Heart left ventricle (tissue), 16 donors: Measurements from ENCODE around the gene COMMD9. TPM values are rescaled to one million over a fixed set of nuclear protein-coding genes. Genes with fewer than 3 reads are reported as not detected.

Source experiments
- ATAC-seq, 4 donors: fragments of 200-7000 bp; cut with Tn5 transposase; one replicate each; pipeline ENCODE4 v1.9.1; 2020 to 2022; ENCODE audit warnings: moderate library complexity in 4 of 4, mild to moderate bottlenecking in 3 of 4, moderate number of reproducible peaks in 1 of 4
- DNase-seq, 5 donors: peaks; one replicate each; pipeline ENCODE4 v3.0.0-alpha.2; 2020
- H3K27ac ChIP-seq, 12 donors: fragments of 200-600 bp; sonication (generic) in 4 of 12; one replicate each; pipeline versions ENCODE4 v1.5.0 to v1.8.0; 2016 to 2022; ENCODE audit warnings: mild to moderate bottlenecking in 2 of 12
- H3K27me3 ChIP-seq, 9 donors: fragments of 200-600 bp; sonication (generic) in 2 of 9; one replicate each; pipeline versions ENCODE4 v1.5.1 to v1.8.0; 2016 to 2022; ENCODE audit warnings: mild to moderate bottlenecking in 3 of 9
- H3K36me3 ChIP-seq, 9 donors: fragments of 200-600 bp; sonication (generic) in 2 of 9; one replicate each; pipeline versions ENCODE4 v1.5.0 to v1.8.0; 2018 to 2022; ENCODE audit warnings: mild to moderate bottlenecking in 2 of 9
- H3K4me1 ChIP-seq, 12 donors: fragments of 200-600 bp; sonication (generic) in 4 of 12; one replicate each; pipeline versions ENCODE4 v1.5.0 to v1.8.0; 2016 to 2022; ENCODE audit warnings: mild to moderate bottlenecking in 3 of 12
- H3K4me3 ChIP-seq, 12 donors: fragments of 200-600 bp; sonication (generic) in 4 of 12; one replicate each; pipeline versions ENCODE4 v1.5.0 to v1.8.0; 2017 to 2022; ENCODE audit warnings: mild to moderate bottlenecking in 9 of 12, moderate library complexity in 4 of 12
- H3K9me3 ChIP-seq, 12 donors: fragments of 200-600 bp; sonication (generic) in 4 of 12; one replicate each; pipeline versions ENCODE4 v1.5.0 to v1.8.0; 2016 to 2022; ENCODE audit warnings: mild to moderate bottlenecking in 1 of 12
- CTCF ChIP-seq, 12 donors: fragments of 200-600 bp; sonication (generic) in 4 of 12; IDR thresholded peaks; one replicate each; pipeline versions ENCODE4 v1.5.0 to v1.8.0; 2018 to 2022; ENCODE audit warnings: antibody characterized with exemption in 12 of 12, mild to moderate bottlenecking in 5 of 12
- POLR2A ChIP-seq, 2 donors: fragments of 450-650 bp; IDR thresholded peaks; one replicate each; pipeline ENCODE4 v1.6.1; 2017; ENCODE audit warnings: antibody characterized with exemption in 2 of 2, mild to moderate bottlenecking in 2 of 2, moderate library complexity in 2 of 2
- WGBS, 4 donors: extraction: QIAGEN DNeasy Blood & Tissue Kit in 2 of 4; methylation state at CpG; one replicate each; pipeline versions ENCODE4 v1.1.5 to v1.1.7; 2013 to 2018; 5-methylcytosine and 5-hydroxymethylcytosine counted together
- intact Hi-C, 10 donors: fragments of 100-400 bp; cut with DNase I; formaldehyde crosslinking; loops; one replicate each; pipeline versions ENCODE4 v1.11.1 to v1.14.2; 2022
- polyA plus RNA-seq, 2 donors: library from polyadenylated mRNA; stranded (reverse); fragments of 200-250 nt; gene quantifications; one replicate each; pipeline ENCODE4 v1.2.3, GENCODE V29; 2013
- total RNA-seq, 9 donors: library from RNA; depleted of rRNA in 2 of 9; stranded (reverse); fragments of >200 nt in 2 of 9; fragmentation: NEBNext Ultra II Directional in 3 of 9; extraction: Animal tissue kit (Norgen Biotek cat#: 25700) in 3 of 9; gene quantifications; one replicate each; pipeline versions ENCODE4 v1.1.0 to v1.2.4, GENCODE V29; 2016 to 2023
- donor health status: ischemic (EF 13 %, LVEDD 7.1; RV severe dilation, severe dysfunction).
- donor health status: healthy with polysubstance abuse.
- donor health status: DM: no; HTN: yes; CAD: no.
- donor health status: DM: no; HTN: no; CAD: no.
- donor health status: ischemic (EF 25% LVEDD 6.9; RV normal size, moderate dysfunction).
- donor health status: ischemic (EF 25% LVEDD 5.7; RV mildly dilated, moderate dysfunction).
- donor health status: healthy.
- donor health status: DM: yes; HTN: yes; CAD: no.
- donor health status: ischemic (EF 35%, LVEDD 5.7; RV mildly dilated, moderate dysfunction).
- donor health status: nonischemic (EF 11% LVEDD 7.7; RV severe dilation, severe dysfunction).
- donor health status: DM: yes; HTN: yes; CAD: no.
- donor health status: PGD.
- donor health status: ischemic (EF 29% LVEDD 5.4; RV normal size, mild dysfunction).
- donor health status: nonischemic (EF 23%, LVEDD 6.1; RV moderate dilation, normal function).

Gene COMMD9
- total and polyA plus RNA-seq, 11 donors = 39.0 to 92.4 (median 51.6) TPM

DNA sequence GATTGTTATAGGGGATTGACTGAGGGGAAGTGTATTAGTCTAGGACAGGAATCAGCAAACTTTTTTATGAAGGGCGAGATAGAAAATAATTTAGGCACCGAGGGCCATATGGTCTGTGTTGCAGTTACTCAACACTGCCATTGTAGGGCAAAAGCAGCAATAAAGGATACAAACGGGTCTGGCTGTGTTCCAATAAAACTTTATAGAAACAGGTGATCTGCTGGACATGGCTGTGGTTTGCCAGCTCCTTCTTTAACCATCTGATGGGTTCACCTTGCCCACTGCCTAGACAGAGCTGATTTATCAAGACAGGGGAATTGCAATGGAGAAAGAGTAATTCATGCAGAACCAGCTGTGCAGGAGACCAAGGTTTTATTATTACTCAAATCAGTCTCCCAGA, 26.8 kb upstream of the COMMD9 start:
- DNase-seq (no peak), ATAC-seq (no peak)
- H3K9me3 ChIP-seq = no peaks in the 10 kb centered on the region
- peaks cover 0 to 13% (median 0%) of the 10 kb centered on the region in 12 donors for H3K4me1 ChIP-seq
- no peak overlapping the region for H3K4me3 ChIP-seq
- H3K36me3 ChIP-seq = no peaks in the 10 kb centered on the region
- no peaks in the 10 kb centered on the region for H3K27me3 ChIP-seq
- no peak for TF ChIP-seq POLR2A (IDR thresholded peaks at IDR 0.05)
- TF ChIP-seq CTCF (IDR thresholded peaks at IDR 0.05) = no peak
- WGBS, 4 donors = 63 to 77% (median 73%) methylated on average over 3 of the region's 3 CpGs
- H3K27ac ChIP-seq = no peak overlapping the region
- intact Hi-C loops = loop anchor here in 1 of 10 donors (10.0 kb wide), 1 partner anchor 49 kb away; no protein-coding TSS in a partner anchor

DNA sequence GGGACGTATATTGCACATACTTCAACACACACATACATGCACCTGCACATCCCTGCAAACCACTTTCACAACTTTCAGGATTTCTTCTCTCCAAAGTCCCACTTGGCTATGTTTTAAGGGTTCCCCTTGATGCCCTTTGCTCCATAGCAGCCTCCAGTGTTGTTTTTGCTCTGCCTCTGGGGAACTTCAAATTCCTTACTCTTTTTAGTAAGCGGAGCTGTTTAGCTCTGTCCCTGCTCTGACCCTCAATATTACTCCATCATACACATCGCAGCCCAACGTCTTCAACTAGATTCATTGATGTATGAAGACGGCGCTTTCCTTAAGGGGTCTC, 25.2 kb upstream of the COMMD9 start:
- 55 to 62% (median 61%) methylated on average over 6 of the region's 6 CpGs for WGBS, 4 donors

GRCh38 chr11:36313750-36314433, 24.7 kb upstream of the COMMD9 start:
- intact Hi-C loops = loop anchor here in 1 of 10 donors (10.0 kb wide), 1 partner anchor 51 kb away; no protein-coding TSS in a partner anchor
- 62 to 75% (median 72%) methylated on average over 3 of the region's 3 CpGs for WGBS, 4 donors

More for the DNA sequence above, 25.2 kb upstream of the COMMD9 start:
- intact Hi-C loops = loop anchor here in 1 of 10 donors (10.0 kb wide), 1 partner anchor 50 kb away; no protein-coding TSS in a partner anchor
- Histone ChIP-seq H3K27ac (no peak overlapping the region), H3K9me3 (no peaks in the 10 kb centered on the region), H3K27me3 (no peaks in the 10 kb centered on the region), H3K4me3 (no peak overlapping the region), H3K36me3 (no peaks in the 10 kb centered on the region), H3K4me1 (peaks cover 0 to 13% (median 0%) of the 10 kb centered on the region in 12 donors)
- ATAC-seq (no peak), DNase-seq (no peak)
- no peak for TF ChIP-seq POLR2A (IDR thresholded peaks at IDR 0.05)
- no peak for TF ChIP-seq CTCF (IDR thresholded peaks at IDR 0.05)

More at GRCh38 chr11:36313750-36314433, 24.7 kb upstream of the COMMD9 start:
- Histone ChIP-seq H3K4me3 (no peak overlapping the region), H3K27ac (no peak overlapping the region), H3K9me3 (no peaks in the 10 kb centered on the region), H3K36me3 (no peaks in the 10 kb centered on the region), H3K4me1 (peaks cover 0 to 13% (median 0%) of the 10 kb centered on the region in 12 donors), H3K27me3 (no peaks in the 10 kb centered on the region)
- ATAC-seq (peak in 1 of 4 donors; percentile 49), DNase-seq (no peak)
- TF ChIP-seq CTCF (IDR thresholded peaks at IDR 0.05) = no peak
